GM21723 (cell line): ENCODE measurements around the gene ANKS1B.

Source experiments
- ATAC-seq: cut with Tn5 transposase; IDR thresholded peaks from one replicate; pipeline ENCODE4 v1.9.1; 2021; ENCODE audit warnings: mild to moderate bottlenecking, moderate library complexity; ENCODE audit not compliant: unreplicated experiment

ANKS1B gene

GRCh38 chr12:99486277-99486676 lies 498.5 kb downstream of the ANKS1B start:
- ATAC-seq: no peak

GRCh38 chr12:99479149-99479548 lies 505.6 kb downstream of the ANKS1B start:
- no peak for ATAC-seq

DNA sequence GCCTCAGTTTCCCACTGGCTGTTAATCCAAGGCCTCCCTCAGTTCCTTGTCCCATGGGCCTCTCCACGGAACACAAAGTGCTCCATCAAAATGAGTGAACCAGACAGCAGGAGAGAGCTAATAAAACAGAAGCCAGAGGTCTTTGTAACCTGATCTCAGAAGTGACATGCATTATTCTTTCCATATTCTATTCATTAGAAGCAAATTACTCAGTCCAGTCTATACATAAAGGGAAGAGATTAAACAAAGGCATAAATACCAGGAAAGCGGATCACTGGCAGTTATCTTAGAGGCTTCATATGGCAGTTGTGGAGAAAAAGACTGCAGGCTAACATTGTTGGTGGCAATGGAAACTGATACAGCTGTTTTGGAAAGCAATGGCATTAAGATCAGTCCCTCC lies 507.8 kb downstream of the ANKS1B start:
- no peak for ATAC-seq

GRCh38 chr12:99455350-99456035 lies 529.2 kb downstream of the ANKS1B start:
- no peak for ATAC-seq

DNA sequence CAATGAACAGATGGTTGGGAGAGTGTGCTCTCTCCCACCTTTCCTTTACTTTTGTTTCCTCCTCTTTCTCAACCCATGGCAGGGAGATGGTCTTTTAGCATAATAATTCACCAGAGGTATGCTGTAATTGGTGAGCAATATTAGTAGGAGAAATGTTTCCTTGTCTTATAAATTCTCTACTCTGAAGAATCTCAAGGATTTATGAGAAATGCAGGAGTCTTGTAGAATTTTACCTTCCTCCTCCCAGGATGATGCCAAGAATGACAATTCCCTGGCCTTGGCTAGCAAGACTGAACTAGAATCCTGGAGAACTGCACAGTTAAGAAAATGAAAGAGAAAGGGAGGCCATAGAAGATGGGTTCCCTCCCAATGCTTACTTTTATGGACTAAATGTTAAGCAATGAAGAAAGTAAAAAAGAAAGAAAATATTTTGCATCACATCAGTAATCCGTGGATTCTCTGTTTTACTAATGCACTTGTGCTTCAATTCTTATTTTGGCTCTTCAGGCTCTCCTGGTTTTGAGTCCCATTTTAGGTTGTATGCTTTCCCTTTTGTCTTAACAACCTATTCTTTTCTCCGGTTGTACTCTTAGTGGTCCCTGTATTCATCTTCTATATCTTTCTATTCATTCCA lies 530.1 kb downstream of the ANKS1B start:
- ATAC-seq: peak; percentile 49

DNA sequence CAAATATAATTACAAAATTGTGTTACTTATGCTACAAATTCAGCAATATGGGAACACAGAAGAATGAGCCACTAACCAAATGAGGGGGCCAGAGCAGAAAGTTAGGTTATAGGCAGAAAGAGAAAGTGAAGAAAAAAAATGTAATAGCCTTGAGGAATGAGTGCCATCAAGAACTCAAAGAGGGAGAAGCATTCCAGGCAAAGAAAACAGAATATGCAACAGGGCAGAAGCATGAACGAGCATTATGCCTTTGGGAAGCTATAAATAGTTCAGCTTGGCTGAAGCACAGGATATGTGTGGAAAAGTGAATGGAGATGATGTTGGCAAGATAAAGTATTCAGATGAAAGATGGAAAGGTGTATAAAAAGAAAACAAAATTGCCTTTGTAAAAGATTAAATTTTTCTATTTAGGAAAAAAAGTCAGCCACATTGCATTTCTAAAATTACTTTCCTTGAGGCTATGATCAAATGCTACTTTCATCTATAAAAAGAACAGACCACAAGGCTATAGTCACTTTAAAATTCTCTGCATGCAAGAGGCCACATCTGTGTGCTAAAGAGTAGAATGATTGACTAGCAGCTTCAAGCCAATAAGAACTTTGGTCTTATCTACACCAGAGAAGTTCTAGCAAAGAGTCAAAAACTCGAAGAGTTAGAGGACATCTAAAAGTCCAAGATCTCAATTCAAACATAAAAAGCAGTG lies 530.7 kb downstream of the ANKS1B start:
- ATAC-seq: peak; percentile 49

- no peak for ATAC-seq
Observed at GRCh38 chr12:99450036-99450630, 534.6 kb downstream of the ANKS1B start.

GRCh38 chr12:99444859-99445316 lies 539.8 kb downstream of the ANKS1B start:
- ATAC-seq: no peak

DNA sequence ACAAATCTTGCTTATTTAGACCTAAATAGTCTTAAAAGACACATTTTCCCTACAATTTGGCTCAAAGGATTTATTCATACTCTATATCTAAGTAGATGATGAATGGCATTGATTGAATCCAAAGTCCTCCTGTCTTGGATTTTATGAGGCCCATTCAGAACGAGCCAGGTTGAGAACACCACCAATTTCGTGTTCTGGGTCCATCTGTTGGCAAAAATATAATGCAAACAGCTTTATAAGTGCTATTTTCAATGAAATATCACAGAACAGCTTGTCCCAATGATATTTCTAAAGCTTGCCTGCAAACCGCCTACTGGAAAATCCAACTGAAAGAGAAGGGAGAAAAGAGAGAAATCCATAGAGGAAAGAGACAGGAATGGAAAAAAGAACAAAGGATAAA lies 542.0 kb downstream of the ANKS1B start:
- ATAC-seq: no peak

DNA sequence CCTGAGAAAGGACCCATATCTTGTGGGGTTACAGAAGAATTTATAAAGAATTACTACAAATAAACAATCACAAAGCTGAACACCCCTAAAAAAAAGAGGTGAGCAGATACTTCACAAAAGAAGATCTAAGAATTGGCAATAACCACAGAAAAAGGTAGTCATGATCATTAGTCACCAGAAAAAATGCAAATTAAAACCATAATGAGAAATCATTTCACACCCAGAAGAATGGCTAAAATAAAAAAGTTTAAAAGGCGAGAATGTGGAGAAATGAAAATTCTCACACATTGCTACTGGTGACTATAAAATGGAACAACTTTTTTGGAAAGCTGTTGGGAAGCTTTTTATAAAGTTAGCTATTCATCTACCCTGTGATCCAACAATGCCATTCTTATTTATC lies 545.3 kb downstream of the ANKS1B start:
- ATAC-seq: no peak

DNA sequence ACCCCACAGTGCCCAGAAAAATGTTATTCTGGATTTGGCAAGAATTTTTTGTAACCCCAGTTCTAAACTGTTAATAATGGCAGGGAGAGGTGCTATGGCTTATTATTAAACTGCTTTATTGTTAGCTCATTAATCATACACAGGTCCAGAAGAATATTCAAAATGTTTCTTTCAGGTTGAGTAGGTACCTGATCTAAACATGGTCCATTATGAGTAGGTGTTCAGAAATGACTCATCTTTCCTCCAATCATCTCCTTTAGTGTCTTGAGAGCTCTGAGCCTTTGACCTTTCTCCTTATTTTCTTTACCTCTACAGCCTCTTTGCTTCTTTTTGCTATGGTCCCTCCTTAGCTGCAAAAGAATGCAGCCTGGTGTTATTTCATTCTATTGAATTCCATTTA lies 548.2 kb downstream of the ANKS1B start:
- ATAC-seq: peak; percentile 98

- ATAC-seq: no peak
Observed at GRCh38 chr12:99435095-99435791, 549.5 kb downstream of the ANKS1B start.

- no peak for ATAC-seq
Observed at GRCh38 chr12:99433155-99433554, 551.6 kb downstream of the ANKS1B start.

DNA sequence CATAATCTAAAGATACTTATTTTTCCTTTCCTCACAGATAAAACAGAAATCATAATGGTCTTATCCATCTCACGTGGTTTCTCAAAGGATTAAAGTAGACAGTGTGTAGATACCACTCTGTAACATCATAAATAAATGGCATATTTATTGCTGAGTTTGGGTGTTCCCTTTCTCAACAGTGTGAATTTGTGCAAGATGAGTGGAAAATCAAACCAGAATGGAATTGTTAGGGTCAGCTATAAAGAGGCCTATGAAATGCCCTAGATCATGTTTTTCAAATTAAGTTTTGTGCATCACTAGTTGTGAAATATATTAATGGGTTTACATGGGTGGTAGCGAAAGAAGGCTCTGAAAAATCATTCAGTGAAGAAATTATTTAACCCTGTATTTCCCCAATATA lies 553.5 kb downstream of the ANKS1B start:
- no peak for ATAC-seq

- ATAC-seq: peak; percentile 59
Observed at GRCh38 chr12:99427104-99427503, 557.6 kb downstream of the ANKS1B start.

DNA sequence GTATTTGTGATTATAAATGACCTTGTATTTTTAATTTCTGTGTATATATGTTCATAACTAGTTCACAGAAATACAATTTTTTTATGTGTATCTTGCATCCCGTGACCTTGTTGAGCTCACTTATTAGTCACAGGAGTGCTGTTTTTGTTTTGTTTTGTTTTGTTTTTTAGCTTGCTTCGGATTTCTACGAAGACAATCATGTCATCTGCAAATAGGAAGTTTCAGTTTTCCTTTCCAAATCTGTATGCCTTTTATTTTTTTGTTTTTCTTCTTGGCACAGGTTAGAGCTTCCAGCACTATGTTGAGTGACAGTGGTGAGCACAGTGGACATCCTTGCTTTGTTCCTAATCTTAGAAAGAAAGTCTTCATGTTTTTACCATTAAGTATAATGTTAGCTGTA lies 566.4 kb downstream of the ANKS1B start:
- ATAC-seq: no peak

- no peak for ATAC-seq
Observed at GRCh38 chr12:99413751-99414150, 571.0 kb downstream of the ANKS1B start.

- no peak for ATAC-seq
Observed at GRCh38 chr12:99393763-99394162, 591.0 kb downstream of the ANKS1B start.

GRCh38 chr12:99392091-99392850 lies 592.5 kb downstream of the ANKS1B start:
- no peak for ATAC-seq

GRCh38 chr12:99390707-99391106 lies 594.0 kb downstream of the ANKS1B start:
- no peak for ATAC-seq
